ENCODE measurements around the gene MRAP. TPM values are rescaled to one million over a fixed set of nuclear protein-coding genes. Genes with fewer than 3 reads are reported as not detected.

MRAP gene
- total RNA-seq, 1 experiment from 2014 or later = not detected

DNA sequence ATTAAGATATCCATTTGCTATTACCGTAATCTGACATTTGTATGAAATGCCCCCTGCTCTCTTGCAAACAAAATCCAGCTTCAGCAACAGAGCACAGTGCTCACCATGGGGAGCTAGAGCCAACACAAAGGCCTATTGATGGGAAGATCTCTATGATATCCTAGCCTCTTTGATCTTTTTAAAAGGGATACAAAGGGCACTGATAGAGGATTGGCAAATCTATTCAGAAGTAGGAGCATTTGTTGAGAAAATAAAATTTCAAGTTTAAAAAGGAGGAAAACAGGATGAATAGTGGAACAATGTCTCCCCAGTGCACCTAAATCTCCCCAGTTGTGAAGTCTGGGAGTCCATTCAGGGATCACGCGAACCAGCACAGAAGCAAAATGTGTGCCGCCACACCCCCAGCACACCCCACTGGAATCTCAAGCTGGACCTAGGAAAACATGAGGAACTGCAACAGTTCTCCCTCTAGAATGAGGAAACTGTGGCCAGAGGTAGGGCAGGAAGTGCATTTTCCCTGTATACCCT lies 32.2 kb downstream of the MRAP start:
- no TSS peak for BruUV-seq (replicated peaks)
- no peak overlapping the region for H3K4me3 Mint-ChIP-seq (ENCODE audit: low read depth, unreplicated experiment)
- TF ChIP-seq, protein P1, sequence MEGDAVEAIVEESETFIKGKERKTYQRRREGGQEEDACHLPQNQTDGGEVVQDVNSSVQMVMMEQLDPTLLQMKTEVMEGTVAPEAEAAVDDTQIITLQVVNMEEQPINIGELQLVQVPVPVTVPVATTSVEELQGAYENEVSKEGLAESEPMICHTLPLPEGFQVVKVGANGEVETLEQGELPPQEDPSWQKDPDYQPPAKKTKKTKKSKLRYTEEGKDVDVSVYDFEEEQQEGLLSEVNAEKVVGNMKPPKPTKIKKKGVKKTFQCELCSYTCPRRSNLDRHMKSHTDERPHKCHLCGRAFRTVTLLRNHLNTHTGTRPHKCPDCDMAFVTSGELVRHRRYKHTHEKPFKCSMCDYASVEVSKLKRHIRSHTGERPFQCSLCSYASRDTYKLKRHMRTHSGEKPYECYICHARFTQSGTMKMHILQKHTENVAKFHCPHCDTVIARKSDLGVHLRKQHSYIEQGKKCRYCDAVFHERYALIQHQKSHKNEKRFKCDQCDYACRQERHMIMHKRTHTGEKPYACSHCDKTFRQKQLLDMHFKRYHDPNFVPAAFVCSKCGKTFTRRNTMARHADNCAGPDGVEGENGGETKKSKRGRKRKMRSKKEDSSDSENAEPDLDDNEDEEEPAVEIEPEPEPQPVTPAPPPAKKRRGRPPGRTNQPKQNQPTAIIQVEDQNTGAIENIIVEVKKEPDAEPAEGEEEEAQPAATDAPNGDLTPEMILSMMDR (IDR thresholded peaks at IDR 0.05; ENCODE audit: unreplicated experiment) = no peak
- intact Hi-C loops (cut with micrococcal nuclease; ENCODE audit: unreplicated experiment) = no loop called here
- no peaks in the 10 kb centered on the region for H3K9me3 Mint-ChIP-seq (ENCODE audit: low read depth, unreplicated experiment)
- no peak overlapping the region for H3K27ac Mint-ChIP-seq (ENCODE audit: unreplicated experiment)
- CTCF ChIA-PET = no interaction called here
- no peaks in the 10 kb centered on the region for H3K27me3 Mint-ChIP-seq (ENCODE audit: unreplicated experiment)
- H3K36me3 Mint-ChIP-seq (ENCODE audit: insufficient read depth, unreplicated experiment) = peaks cover 24% of the 10 kb centered on the region
- no peak for DNase-seq
- no peaks in the 10 kb centered on the region for H3K4me1 Mint-ChIP-seq (ENCODE audit: low read depth, unreplicated experiment)

DNA sequence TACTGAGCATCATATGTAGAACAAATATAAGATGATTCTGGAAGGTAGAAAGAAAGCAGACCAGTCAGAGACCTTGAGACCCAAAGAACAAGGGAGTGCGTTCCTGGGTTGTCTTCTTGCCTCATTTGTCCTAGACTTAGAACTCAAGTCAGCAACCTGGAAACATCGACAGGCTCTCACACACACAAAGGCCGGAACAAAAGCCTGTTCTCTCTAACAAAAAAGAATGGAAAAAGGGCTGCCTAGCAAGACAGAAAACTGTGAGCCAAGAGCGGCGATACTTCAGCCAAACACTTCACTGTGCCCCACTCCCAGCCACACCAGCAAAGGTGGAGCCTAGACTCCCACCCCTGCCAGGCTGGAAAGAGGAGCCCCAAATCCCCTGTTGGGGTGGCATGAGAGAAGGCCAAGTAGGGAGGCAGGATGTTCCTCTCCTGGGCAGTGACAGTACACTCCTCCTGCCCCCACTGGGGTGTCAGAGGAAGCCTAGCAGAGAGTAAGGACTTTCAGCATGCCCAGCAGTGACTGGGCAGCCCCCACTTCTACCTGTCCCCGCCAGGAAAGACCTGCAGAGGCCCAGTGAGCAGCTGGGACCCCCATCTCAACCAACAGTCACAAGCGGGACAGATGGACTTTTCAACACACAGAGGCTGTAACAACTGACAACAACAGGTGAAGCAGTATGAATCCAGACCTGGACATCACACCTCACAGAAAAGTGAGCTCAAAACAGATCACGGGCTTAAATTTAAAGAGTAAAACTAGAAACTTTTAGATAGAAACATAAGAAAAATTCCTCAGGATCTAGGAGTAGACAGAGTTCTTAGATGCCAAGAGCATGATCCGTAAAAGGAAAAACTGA lies 33.0 kb downstream of the MRAP start:
- DNase-seq = no peak
- CTCF ChIA-PET = interaction anchor here (0.6 to 1.1 kb wide), 4 partner anchors 14 to 400 kb away, joined by 3 to 6 read pairs (median 4); partner anchors contain the start of genes MIS18A and SYNJ1
- Mint-ChIP-seq H3K9me3 (ENCODE audit: low read depth, unreplicated experiment) (no peaks in the 10 kb centered on the region), H3K4me1 (ENCODE audit: low read depth, unreplicated experiment) (no peaks in the 10 kb centered on the region), H3K27me3 (ENCODE audit: unreplicated experiment) (no peaks in the 10 kb centered on the region), H3K36me3 (ENCODE audit: insufficient read depth, unreplicated experiment) (peaks cover 33% of the 10 kb centered on the region), H3K27ac (ENCODE audit: unreplicated experiment) (no peak overlapping the region), H3K4me3 (ENCODE audit: low read depth, unreplicated experiment) (no peak overlapping the region)
- intact Hi-C loops (cut with micrococcal nuclease; ENCODE audit: unreplicated experiment) = no loop called here
- BruUV-seq (replicated peaks) = no TSS peak
- TF ChIP-seq, protein P1 (IDR thresholded peaks at IDR 0.05; ENCODE audit: unreplicated experiment) = no peak

DNA sequence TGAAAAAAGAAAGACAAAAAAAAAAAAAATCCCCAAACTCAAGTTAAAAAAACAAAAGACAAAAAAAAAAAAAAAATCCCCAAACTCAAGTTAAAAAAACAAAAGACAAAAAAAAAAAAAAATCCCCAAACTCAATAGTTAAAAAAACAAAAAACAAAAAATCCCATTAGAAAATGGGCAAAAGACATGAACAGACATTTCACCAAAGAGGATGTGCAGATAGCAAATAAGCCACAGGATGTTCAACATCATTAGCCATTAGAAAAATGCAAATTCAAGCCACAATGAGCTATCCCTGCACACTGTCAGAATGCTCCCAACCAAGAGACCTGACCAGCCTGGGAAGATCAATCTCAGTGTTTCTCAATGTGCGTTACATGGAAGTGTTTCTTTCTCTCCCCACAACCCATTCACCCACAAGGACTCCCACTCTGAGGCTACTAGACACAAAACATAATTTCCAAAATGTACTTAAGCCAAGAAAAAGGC lies 33.9 kb downstream of the MRAP start:
- Mint-ChIP-seq H3K9me3 (ENCODE audit: low read depth, unreplicated experiment) (no peaks in the 10 kb centered on the region), H3K4me3 (ENCODE audit: low read depth, unreplicated experiment) (no peak overlapping the region), H3K27ac (ENCODE audit: unreplicated experiment) (no peak overlapping the region), H3K27me3 (ENCODE audit: unreplicated experiment) (no peaks in the 10 kb centered on the region), H3K36me3 (ENCODE audit: insufficient read depth, unreplicated experiment) (peaks cover 33% of the 10 kb centered on the region), H3K4me1 (ENCODE audit: low read depth, unreplicated experiment) (no peaks in the 10 kb centered on the region)
- no TSS peak for BruUV-seq (replicated peaks)
- CTCF ChIA-PET = interaction anchor here (0.6 to 1.1 kb wide), 4 partner anchors 15 to 401 kb away, joined by 3 to 6 read pairs (median 4); partner anchors contain the start of genes MIS18A and SYNJ1
- no peak for DNase-seq
- TF ChIP-seq, protein P1 (IDR thresholded peaks at IDR 0.05; ENCODE audit: unreplicated experiment) = no peak
- intact Hi-C loops (cut with micrococcal nuclease; ENCODE audit: unreplicated experiment) = no loop called here

DNA sequence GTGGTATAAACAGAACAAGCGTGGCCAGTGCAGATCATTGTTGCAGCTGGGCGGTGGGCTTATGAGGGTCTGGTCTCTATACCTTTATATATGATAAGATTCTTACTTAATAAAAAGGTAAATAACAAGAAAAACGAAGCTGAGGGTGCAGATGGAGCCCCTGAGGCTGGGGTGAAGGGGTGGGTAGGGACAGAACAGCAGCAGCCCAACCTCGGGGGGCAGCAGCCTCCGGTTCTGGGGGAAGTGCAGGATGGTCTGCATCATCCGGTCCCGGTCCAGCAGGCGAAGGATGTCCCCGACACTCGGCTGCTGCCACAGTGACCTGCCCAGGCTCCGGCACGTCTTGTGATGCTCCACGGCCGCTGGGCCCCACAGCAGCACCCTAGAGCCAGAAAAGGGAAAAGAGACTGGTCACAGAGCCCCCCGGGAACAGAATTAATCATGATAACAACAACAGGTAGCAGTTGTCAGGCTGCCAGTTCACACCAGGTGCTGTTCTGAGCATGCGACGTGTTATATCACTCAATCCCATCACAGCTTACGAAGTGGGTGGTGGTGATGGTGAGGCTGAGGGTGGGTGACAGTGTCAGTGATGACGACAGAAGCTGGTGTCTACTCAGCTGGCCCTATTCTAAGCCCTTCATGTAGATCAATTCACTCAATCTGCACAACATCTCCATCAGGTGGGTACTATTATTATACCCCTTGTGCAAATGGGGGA lies 35.5 kb downstream of the MRAP start:
- no peak for DNase-seq
- TF ChIP-seq, protein P1 (IDR thresholded peaks at IDR 0.05; ENCODE audit: unreplicated experiment) = no peak
- Mint-ChIP-seq H3K4me1 (ENCODE audit: low read depth, unreplicated experiment) (no peaks in the 10 kb centered on the region), H3K27me3 (ENCODE audit: unreplicated experiment) (no peaks in the 10 kb centered on the region), H3K9me3 (ENCODE audit: low read depth, unreplicated experiment) (no peaks in the 10 kb centered on the region), H3K36me3 (ENCODE audit: insufficient read depth, unreplicated experiment) (peaks cover 41% of the 10 kb centered on the region), H3K4me3 (ENCODE audit: low read depth, unreplicated experiment) (no peak overlapping the region), H3K27ac (ENCODE audit: unreplicated experiment) (no peak overlapping the region)
- BruUV-seq (replicated peaks) = no TSS peak
- CTCF ChIA-PET = no interaction called here
- intact Hi-C loops (cut with micrococcal nuclease; ENCODE audit: unreplicated experiment) = no loop called here
